SU-DHL-6 (cell line): ENCODE measurements around the gene CDK6.

Experiments used
- H2AFZ ChIP-seq: fragments of 200-600 bp; sonication (generic); 2 replicates; pipeline ENCODE4 v1.6.1; 2014; ENCODE audit warnings: low read depth, mild to moderate bottlenecking, moderate library complexity, mixed read lengths, antibody characterized with exemption, low read length; ENCODE audit not compliant: severe bottlenecking
- H3F3A ChIP-seq: fragments of 200-600 bp; shearing (Covaris generic); 2 replicates; pipeline ENCODE4 v1.6.0; 2016; ENCODE audit warnings: antibody characterized with exemption, mild to moderate bottlenecking; ENCODE audit not compliant: insufficient read depth
- H3K27ac ChIP-seq: fragments of 200-600 bp; sonication (generic); 2 replicates; pipeline ENCODE4 v1.5.1; 2016; ENCODE audit warnings: low read depth, mild to moderate bottlenecking, low read length, moderate library complexity, mixed read lengths
- H3K27me3 ChIP-seq: fragments of 200-600 bp; sonication (generic), shearing (Covaris generic); 2 replicates; pipeline ENCODE4 v1.6.0; 2014; ENCODE audit warnings: mild to moderate bottlenecking, low read length
- H3K36me3 ChIP-seq: fragments of 200-600 bp; sonication (generic); 2 replicates; pipeline ENCODE4 v1.6.1; 2014; ENCODE audit warnings: mild to moderate bottlenecking, low read length, mixed read lengths
- H3K4me2 ChIP-seq: fragments of 300-600, 200-600 bp; shearing (Covaris generic), sonication (generic); 2 replicates; pipeline ENCODE4 v1.6.0; 2014; ENCODE audit warnings: low read length, low read depth, mild to moderate bottlenecking; ENCODE audit not compliant: poor library complexity, severe bottlenecking
- H3K4me3 ChIP-seq: fragments of 200-600 bp; sonication (generic); 2 replicates; pipeline ENCODE4 v1.5.1; 2014; ENCODE audit warnings: antibody characterized with exemption, low read length, mild to moderate bottlenecking, mixed read lengths; ENCODE audit not compliant: insufficient read depth, poor library complexity, severe bottlenecking
- H3K79me2 ChIP-seq: fragments of 200-600 bp; sonication (generic); 2 replicates; pipeline ENCODE4 v1.6.1; 2014; ENCODE audit warnings: mild to moderate bottlenecking, low read length, moderate library complexity; ENCODE audit not compliant: insufficient read depth
- H3K9ac ChIP-seq: fragments of 200-600 bp; sonication (generic); 2 replicates; pipeline ENCODE4 v1.7.0; 2014; ENCODE audit warnings: mild to moderate bottlenecking, low read length
- H3K9me2 ChIP-seq: fragments of 200-600 bp; sonication (generic); replicated peaks from 2 replicates; pipeline ENCODE4 v1.6.1; 2014; ENCODE audit warnings: low read length; ENCODE audit not compliant: insufficient read depth
- H3K9me3 ChIP-seq: fragments of 200-600 bp; sonication (generic); 2 replicates; pipeline ENCODE4 v1.6.1; 2014; ENCODE audit warnings: low read length, mixed read lengths; ENCODE audit not compliant: insufficient read depth
- H4K20me1 ChIP-seq: fragments of 200-600 bp; sonication (generic); 2 replicates; pipeline ENCODE4 v1.6.1; 2014; ENCODE audit warnings: low read depth, mild to moderate bottlenecking, antibody characterized with exemption, low read length, moderate library complexity, mixed read lengths
- EZH2phosphoT487 ChIP-seq: fragments of 200-600 bp; sonication (generic), shearing (Covaris generic); conservative IDR thresholded peaks from 2 replicates; pipeline ENCODE4 v1.6.1; 2018; ENCODE audit warnings: mild to moderate bottlenecking, antibody characterized with exemption, low read length, moderate library complexity, mixed read lengths
- TF ChIP-seq, protein P1 (sequence below): fragments of 200-600 bp; sonication (generic); IDR thresholded peaks from one replicate; pipeline ENCODE4 v1.5.1; 2017; ENCODE audit warnings: antibody characterized with exemption, mild to moderate bottlenecking, low read length, moderate library complexity; ENCODE audit not compliant: insufficient read depth, poor library complexity, severe bottlenecking

Gene CDK6

DNA sequence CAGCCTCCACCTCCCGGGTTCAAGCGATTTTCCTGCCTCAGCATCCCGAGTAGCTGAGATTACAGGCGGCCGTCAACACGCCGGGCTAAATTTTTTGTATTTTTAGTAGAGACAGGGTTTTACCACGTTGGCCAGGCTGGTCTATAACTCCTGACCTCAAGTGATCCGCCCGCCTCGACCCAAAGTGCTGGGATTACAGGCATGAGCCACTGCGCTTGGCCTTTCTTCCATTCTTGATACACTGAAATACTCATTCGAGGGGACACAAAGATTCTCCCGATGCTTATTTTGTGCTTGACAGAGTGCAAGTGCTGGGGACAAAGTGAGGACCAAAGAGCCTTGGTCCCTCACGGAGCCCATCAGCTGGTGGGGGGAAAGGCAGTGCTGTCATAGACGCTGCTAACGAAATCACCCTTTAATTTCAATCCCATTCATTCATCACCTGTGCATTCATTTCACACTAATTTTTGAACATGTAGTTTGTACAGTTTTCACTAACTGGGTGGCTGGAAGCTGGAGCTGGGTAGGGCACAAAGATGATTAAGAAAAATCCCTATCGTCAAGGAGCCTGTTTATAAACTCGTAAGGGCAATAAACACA is 245.6 kb downstream of the CDK6 start:
- Histone ChIP-seq H3F3A (0 out of 2 replicates have a peak, but pooled peaks cover 5% of the 10 kb centered on the region), H3K9ac (peak overlapping the region; percentile 81), H3K9me3 (no peaks in the 10 kb centered on the region), H3K27ac (no peak overlapping the region), H2AFZ (peak overlapping the region; percentile 50), H3K79me2 (peaks cover 41% of the 10 kb centered on the region), H3K4me3 (peak overlapping the region; percentile 12), H3K27me3 (no peaks in the 10 kb centered on the region), H3K36me3 (peaks cover 12% of the 10 kb centered on the region; the same call in 1 of the 2 replicates), H3K4me2 (peak overlapping the region; percentile 94), H3K9me2 (no peaks in the 10 kb centered on the region), H4K20me1 (peaks cover 27% of the 10 kb centered on the region)
- TF ChIP-seq, protein P1, sequence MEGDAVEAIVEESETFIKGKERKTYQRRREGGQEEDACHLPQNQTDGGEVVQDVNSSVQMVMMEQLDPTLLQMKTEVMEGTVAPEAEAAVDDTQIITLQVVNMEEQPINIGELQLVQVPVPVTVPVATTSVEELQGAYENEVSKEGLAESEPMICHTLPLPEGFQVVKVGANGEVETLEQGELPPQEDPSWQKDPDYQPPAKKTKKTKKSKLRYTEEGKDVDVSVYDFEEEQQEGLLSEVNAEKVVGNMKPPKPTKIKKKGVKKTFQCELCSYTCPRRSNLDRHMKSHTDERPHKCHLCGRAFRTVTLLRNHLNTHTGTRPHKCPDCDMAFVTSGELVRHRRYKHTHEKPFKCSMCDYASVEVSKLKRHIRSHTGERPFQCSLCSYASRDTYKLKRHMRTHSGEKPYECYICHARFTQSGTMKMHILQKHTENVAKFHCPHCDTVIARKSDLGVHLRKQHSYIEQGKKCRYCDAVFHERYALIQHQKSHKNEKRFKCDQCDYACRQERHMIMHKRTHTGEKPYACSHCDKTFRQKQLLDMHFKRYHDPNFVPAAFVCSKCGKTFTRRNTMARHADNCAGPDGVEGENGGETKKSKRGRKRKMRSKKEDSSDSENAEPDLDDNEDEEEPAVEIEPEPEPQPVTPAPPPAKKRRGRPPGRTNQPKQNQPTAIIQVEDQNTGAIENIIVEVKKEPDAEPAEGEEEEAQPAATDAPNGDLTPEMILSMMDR, result no peak
- no peak for TF ChIP-seq EZH2phosphoT487

DNA sequence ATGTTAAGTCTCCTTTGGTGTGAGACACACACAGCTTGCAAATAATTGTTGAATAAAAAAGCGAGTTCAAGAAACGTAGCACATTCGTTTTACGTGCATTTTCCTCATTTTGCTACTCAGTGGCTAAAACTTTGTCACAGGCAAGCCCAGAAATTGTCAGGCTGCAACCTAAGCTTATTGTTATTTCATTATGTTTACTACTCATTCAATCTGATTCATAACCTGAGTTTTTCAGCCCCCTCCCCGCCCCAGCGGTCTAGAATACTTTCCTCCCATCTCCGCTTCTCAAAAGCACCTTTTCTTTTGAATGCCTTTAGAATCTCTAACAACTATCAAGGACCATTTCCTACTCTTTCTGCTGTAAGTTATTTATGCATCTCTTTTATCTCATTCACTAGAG is 247.3 kb downstream of the CDK6 start:
- H3K9me3 ChIP-seq, result no peaks in the 10 kb centered on the region
- H3K9ac ChIP-seq, result peak overlapping the region; percentile 81
- peak overlapping the region; percentile 94 for H3K4me2 ChIP-seq
- H4K20me1 ChIP-seq, result peaks cover 45% of the 10 kb centered on the region
- H3K4me3 ChIP-seq, result peak overlapping the region; percentile 69
- H3K9me2 ChIP-seq, result no peaks in the 10 kb centered on the region
- peaks cover 20% of the 10 kb centered on the region for H3K36me3 ChIP-seq
- 0 out of 2 replicates have a peak, but pooled peaks cover 5% of the 10 kb centered on the region for H3F3A ChIP-seq
- H2AFZ ChIP-seq, result no peak overlapping the region
- H3K27ac ChIP-seq, result peak overlapping the region; percentile 71
- peaks cover 58% of the 10 kb centered on the region for H3K79me2 ChIP-seq
- no peak for TF ChIP-seq EZH2phosphoT487
- H3K27me3 ChIP-seq, result no peaks in the 10 kb centered on the region

DNA sequence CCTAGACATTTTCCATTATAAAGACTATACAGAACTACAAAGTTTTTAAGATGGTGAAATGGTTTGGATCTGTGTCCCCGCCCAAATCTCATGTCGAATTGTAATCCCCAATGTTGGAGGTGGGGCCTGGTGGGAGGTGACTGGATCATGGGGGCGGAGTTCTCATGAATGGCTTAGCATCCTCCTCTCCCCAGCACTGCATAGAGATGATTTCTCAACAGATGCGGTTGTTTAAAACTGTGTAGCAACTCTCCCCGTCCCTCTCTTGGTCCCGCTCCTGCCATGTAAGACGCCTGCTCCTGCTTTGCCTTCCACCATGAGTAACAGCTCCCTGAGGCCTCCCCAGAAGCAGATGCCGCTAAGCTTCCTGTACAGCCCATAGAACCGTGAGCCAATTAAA is 247.8 kb downstream of the CDK6 start:
- no peak overlapping the region for H3K27ac ChIP-seq
- H4K20me1 ChIP-seq, result peaks cover 46% of the 10 kb centered on the region
- H3K36me3 ChIP-seq, result peaks cover 20% of the 10 kb centered on the region
- peaks cover 63% of the 10 kb centered on the region for H3K79me2 ChIP-seq
- H3K9me2 ChIP-seq, result no peaks in the 10 kb centered on the region
- no peak overlapping the region for H2AFZ ChIP-seq
- no peaks in the 10 kb centered on the region for H3K9me3 ChIP-seq
- H3K9ac ChIP-seq, result peak overlapping the region; percentile 81
- no peak for TF ChIP-seq EZH2phosphoT487
- TF ChIP-seq, protein P1, result no peak
- no peaks in the 10 kb centered on the region for H3K27me3 ChIP-seq
- 0 out of 2 replicates have a peak, but pooled peaks cover 5% of the 10 kb centered on the region for H3F3A ChIP-seq
- peak overlapping the region; percentile 69 for H3K4me3 ChIP-seq
- peak overlapping the region; percentile 94 for H3K4me2 ChIP-seq

DNA sequence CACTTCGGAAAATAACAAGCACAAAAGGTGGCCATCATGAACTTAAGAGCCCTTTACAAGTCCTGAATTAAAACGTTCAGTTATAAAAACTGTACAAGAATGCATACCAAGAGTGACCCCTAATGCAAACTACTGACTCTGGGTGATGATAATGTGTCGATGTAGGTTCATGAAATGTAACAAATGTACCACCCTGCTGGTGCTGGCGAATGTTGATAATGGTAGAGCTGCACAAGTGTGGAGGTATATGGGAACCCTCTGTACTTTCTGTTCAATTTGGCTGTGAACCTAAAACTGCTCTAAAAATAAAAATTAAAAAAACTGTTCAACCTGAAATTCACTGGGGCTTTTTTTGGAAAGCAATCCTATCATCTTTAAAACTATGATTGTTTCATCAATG is 249.5 kb downstream of the CDK6 start:
- Histone ChIP-seq H3K36me3 (peaks cover 24% of the 10 kb centered on the region), H3K4me2 (peak overlapping the region; percentile 17), H3K9me2 (no peaks in the 10 kb centered on the region), H3F3A (0 out of 2 replicates have a peak, but pooled peaks cover 5% of the 10 kb centered on the region), H3K79me2 (peaks cover 81% of the 10 kb centered on the region), H3K27me3 (no peaks in the 10 kb centered on the region), H3K9me3 (no peaks in the 10 kb centered on the region), H4K20me1 (peaks cover 59% of the 10 kb centered on the region), H3K9ac (no peak overlapping the region), H3K27ac (no peak overlapping the region), H2AFZ (no peak overlapping the region), H3K4me3 (no peak overlapping the region)
- TF ChIP-seq, protein P1, result no peak
- TF ChIP-seq EZH2phosphoT487, result no peak
